Measurements from ENCODE around the gene ZNF764.
"Not testable (repeated sequence)": the region's sequence is repeated elsewhere in the genome, so short reads cannot be mapped to it uniquely, and the experiment has no call there.

Gene ZNF764

DNA sequence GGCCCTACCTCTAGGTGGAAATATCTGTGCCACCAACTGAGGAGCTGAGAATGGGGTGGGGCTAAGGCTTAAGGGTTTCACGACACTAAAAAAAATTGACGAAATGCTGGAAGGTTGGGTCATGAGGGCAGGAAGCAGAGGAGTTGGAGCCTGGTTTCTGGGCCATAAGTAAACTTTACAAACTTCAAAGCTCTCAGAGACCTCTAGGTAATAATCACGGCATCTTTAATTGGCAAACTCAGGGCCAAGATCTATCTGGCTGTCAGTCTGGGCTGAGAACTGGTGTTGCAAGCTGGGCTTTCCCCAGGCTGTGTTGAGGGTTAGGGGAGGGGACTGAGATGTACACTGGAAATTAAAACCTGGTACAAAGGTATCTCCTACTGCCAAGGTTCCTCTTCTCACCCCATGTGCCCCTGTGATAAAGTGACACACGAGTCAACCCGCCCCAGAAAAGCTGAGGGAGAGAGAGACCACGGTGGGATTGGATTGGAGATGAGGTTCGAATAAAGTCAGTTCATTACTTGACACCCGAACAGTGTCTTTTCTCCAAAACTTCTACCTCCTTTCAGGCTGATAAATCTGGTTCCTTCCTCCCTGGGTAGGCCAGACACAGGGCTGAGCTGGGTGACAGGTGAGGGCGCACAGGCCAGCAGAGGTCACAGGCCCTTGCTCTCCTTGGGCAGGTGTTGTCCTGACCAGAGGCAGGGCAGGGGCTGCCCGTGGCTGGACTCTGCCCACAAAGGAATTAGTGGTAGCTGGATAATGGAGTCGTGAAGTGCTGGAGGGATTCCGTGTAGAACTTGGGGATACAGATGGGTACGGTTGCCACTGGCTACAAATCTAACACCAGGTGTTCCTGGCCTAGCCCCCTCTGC lies 27.8 kb downstream of the ZNF764 start:
- H3K27ac ChIP-seq = no peak overlapping the region
- no peak for DNase-seq (ENCODE audit: low read depth, low spot score)

DNA sequence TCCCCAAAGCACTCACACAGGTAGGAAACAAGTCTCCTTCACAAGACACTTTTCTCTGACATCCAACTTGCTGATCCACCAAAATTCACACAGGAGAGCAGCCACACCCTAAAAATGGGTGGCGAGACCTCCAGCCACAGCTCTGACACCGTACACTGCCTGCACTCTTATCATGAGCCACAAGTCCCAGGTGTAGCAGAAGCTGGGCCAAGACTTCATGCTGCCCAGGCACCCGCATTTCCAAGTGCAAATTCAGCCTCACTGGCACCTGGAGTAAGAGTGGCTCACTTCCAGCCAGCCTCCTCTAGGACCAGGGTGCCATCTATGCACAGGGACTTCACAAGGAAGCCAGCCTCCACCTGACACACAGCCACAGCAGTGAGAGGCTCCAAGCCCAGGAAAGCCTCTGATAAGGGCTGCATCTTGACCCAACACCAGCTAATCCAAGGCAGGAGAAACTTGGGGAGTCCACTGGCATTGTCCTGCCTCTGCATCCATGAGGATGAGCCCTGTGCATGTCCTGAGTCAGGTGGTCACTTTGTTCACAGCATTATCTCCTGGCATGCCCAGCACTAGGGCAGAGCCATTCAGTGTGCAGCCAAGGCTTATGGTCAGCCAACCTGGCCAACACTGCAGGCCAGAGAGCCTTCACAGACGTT lies 29.2 kb downstream of the ZNF764 start:
- no peak for DNase-seq (ENCODE audit: low read depth, low spot score)
- H3K27ac ChIP-seq = peak overlapping the region; percentile 93

DNA sequence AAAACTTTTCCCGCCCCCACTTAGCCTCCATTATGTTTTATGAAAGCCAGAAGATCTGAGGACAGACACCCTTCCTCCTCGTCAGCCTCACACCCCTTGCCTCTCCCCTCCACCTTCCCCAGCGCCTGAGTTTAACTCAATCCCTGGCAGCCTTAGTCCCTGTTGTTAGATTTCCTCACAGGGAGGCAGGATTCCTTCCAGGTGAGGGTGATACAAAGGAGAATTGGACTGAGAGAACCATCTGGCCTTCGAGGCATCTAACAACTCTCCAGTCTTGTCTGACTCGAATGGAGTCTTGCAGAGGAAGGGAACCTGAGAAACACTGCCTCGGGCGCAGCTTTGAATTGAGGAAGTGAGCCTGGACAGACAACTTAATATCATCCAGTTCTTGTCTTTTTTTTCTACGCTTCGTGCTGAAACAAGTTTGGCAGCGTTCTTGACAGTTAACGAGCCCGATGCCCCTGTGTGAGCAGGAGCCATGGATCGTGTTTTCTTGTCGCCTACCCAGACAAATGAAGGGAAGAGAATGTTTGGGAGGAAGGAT lies 30.5 kb downstream of the ZNF764 start:
- H3K27ac ChIP-seq = peak overlapping the region; percentile 93
- DNase-seq (ENCODE audit: low read depth, low spot score) = peak; percentile 81

DNA sequence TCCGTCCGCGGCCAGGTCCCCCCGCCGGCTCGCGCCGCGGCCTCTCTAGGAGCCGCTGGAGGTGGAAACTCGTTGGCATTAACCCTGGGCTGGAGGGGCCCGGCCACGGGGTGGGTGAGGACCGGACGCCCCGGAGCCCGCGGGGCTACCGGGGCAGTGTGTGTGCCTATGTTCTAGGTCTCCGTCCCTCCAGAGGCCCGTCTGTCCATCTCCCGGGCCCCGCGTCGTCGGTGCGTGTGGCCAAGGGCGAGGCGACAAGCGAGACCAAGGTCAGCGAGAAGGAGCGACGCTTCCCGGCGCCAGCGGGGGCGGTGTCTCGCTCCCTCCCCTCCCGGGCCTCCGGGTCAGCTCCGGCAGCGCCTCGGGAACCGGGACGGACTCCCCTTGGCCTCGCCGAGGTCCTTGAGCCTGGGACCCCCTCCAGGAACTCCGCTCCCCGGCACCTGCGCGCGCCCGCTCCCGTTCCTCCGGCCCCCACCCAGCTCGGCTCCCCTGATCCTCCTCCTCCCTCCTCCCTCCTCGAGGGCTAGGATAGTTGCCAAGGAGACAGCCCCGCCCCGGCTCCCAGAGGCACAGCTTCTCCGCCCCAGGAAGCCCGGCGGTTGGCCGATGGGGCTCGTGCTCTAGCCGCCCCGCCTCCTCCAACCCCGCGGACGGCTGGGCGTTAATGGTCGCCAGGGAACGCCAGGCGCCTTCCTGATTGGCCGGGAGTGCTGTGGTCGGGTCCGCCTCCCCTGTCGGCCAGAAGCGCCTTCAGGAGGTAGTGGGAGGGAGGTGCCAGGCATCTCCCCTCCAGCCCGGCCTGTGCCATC lies 31.1 kb downstream of the ZNF764 start:
- H3K27ac ChIP-seq = peak overlapping the region; percentile 93

GRCh38 chr16:30526137-30526822 lies 31.9 kb downstream of the ZNF764 start, which contains the start of gene ZNF768:
ZNF768 (minus strand) TSS chr16:30526566; CDS start chr16:30526413, 153 bp downstream.
- peak within 1 kb of the TSS; percentile 93 for H3K27ac ChIP-seq
- DNase-seq (ENCODE audit: low read depth, low spot score) = no peak

More for the DNA sequence above, 31.1 kb downstream of the ZNF764 start:
- DNase-seq (ENCODE audit: low read depth, low spot score) = peak; percentile 83

DNA sequence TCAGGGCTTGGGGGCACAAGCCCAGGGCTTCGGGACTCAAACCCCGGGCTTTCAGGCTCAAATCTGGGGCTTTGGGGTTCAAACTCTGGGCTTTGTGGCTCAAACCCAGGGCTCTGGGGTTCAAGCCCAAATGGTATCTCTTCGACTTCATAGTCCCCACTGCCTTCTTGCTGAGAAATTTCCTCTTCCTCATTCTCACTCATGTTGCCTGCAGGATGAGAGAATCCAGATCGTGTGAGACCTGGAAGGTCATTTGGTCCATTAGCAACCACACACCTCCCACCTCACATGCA lies 32.4 kb downstream of the ZNF764 start:
- no peak for DNase-seq (ENCODE audit: low read depth, low spot score)

DNA sequence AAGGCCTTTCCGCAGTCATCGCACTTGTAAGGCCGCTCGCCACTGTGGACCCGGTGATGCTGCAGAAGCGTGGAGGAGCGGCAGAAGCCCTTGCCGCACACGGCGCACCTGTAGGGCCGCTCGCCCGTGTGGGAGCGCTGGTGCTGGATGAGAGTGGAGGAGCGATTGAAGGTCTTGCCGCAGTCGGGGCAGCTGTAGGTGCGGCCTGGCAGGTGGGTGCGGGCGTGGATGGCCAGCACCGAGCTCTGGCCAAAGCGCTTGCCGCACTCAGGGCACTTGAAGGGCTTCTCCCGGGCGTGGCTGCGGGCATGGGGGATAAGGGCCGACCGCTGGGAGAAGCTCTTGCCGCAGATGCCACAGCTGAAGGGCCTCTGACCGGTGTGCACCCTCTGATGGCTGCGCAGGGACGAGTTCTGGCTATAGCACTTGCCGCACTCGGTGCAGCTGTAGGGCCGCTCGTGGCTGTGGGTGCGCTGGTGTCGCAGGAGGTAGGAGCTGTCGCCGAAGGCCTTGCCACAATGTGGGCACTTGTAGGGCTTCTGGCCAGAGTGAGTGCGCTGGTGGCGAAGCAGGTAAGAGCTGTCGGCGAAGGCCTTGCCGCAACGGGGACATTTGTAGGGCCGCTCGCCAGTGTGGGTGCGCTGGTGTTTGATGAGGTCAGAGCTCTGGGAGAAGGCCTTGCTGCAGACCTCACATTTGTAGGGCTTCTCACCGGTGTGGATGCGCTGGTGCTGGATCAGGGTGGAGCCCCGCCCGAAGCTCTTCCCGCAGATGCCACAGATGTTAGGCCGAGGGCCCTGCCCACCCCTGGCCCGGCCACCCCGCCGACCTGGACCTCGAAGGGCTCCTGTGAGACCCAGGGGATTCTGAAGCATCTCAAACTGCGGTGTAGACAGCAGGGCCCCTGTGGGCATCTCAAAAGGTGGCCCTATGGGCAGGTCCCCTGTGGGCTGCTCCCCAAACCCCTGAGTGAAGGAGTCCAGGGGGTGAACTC lies 33.3 kb downstream of the ZNF764 start:
- H3K27ac ChIP-seq = no peak overlapping the region
- no peak for DNase-seq (ENCODE audit: low read depth, low spot score)

More for the DNA sequence above, 32.4 kb downstream of the ZNF764 start:
- peak overlapping the region; percentile 93 for H3K27ac ChIP-seq

DNA sequence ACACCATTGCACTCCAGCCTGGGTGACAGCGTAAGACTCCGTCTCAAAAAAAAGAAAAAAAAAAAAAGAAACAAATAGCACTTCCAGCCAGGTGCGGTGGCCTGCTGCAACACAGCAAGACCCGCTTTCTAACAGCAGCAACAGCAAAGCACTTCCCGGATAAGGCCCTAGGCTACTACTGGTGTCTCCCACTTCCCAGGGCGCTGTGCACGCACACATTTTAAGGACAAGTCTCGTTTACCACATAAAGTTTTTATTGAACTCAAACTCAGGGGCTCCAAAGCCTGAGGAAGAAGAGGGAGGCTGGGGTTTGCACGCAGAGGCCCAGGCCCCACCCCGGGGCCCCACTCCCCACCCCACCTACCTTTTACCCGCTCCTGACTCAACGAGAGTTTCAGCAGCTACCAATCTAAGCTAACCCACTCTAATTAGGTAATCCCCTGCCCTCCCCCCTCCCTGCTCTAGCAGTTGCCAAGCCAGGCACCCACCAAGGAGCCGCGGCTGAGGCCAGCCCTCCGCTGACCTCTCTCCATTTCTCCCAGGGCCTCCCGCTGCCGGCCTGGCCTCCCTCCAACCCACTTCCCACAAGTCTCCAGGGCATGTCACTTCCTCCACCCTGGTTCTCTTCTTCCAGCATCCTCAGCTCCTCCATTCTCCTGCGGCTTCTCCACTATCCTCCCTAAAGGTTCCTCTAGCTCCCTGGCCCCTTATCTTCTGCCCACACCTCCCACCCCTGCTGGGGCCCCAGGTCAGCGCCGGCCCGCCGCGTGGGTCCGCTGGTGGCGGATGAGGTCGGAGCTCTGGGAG lies 34.2 kb downstream of the ZNF764 start:
- no peak for DNase-seq (ENCODE audit: low read depth, low spot score)
- H3K27ac ChIP-seq = no peak overlapping the region

- not testable (repeated sequence) for DNase-seq (ENCODE audit: low read depth, low spot score)
Measured at GRCh38 chr16:30522702-30523463, 35.3 kb downstream of the ZNF764 start.

GRCh38 chr16:30521873-30522641 lies 36.1 kb downstream of the ZNF764 start:
- no peak overlapping the region for H3K27ac ChIP-seq
- no peak for DNase-seq (ENCODE audit: low read depth, low spot score)

More at GRCh38 chr16:30522702-30523463, 35.3 kb downstream of the ZNF764 start:
- H3K27ac ChIP-seq = not testable (repeated sequence)

- DNase-seq (ENCODE audit: low read depth, low spot score) = no peak
- no peak overlapping the region for H3K27ac ChIP-seq
Measured at GRCh38 chr16:30521476-30521872, 36.7 kb downstream of the ZNF764 start.

- H3K27ac ChIP-seq = no peak overlapping the region
- no peak for DNase-seq (ENCODE audit: low read depth, low spot score)
Measured at GRCh38 chr16:30519120-30520049, 38.8 kb downstream of the ZNF764 start.

DNA sequence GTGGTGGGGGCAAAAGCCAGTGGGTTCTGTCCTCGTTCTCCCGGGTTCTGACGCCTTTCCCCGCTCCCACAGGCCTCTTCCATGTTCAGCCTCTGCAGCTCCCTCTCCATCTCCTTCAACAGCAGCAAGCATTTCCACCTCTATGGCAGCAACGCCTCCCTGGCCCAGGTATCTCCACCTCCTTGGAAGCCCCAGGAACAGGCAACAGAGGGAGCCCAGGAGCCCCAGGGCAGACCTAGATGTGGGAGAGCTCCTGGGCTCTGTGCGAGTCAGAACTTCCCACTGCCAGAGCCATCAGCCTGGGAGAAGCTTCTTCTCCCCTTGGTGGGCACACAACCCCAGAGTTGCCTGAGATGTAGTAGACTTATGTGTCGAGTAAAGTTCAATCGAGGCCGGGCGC lies 39.6 kb downstream of the ZNF764 start:
- no peak overlapping the region for H3K27ac ChIP-seq
- DNase-seq (ENCODE audit: low read depth, low spot score) = no peak

GRCh38 chr16:30515275-30515674 lies 42.9 kb downstream of the ZNF764 start:
- no peak for DNase-seq (ENCODE audit: low read depth, low spot score)
- no peak overlapping the region for H3K27ac ChIP-seq

GRCh38 chr16:30511509-30511908 lies 46.7 kb downstream of the ZNF764 start:
- no peak for DNase-seq (ENCODE audit: low read depth, low spot score)
- H3K27ac ChIP-seq = no peak overlapping the region

All from epithelial cell of prostate (primary cell).